GM08714 (cell line): ENCODE data around the gene TUBGCP3.
"Not testable (repeated sequence)": the region's sequence is repeated elsewhere in the genome, so short reads cannot be mapped to it uniquely, and the experiment has no call there.

Source experiments
- H3K4me3 ChIP-seq: fragments of 200-500 bp; sonication (Bioruptor generic); 2 replicates; pipeline ENCODE4 v1.5.1; 2014; ENCODE audit warnings: mild to moderate bottlenecking, low read length, inconsistent platforms
- ZNF274 ChIP-seq: IDR thresholded peaks from 2 replicates; pipeline ENCODE4 v1.6.1; 2012; ENCODE audit warnings: mild to moderate bottlenecking, low read depth, low read length

TUBGCP3 gene

GRCh38 chr13:112510002-112510780, 77.8 kb downstream of the TUBGCP3 start:
- TF ChIP-seq ZNF274 = no peak
- H3K4me3 ChIP-seq = no peak overlapping the region

GRCh38 chr13:112509190-112509589, 78.8 kb downstream of the TUBGCP3 start:
- no peak overlapping the region for H3K4me3 ChIP-seq
- TF ChIP-seq ZNF274 = no peak

- TF ChIP-seq ZNF274 = no peak
- H3K4me3 ChIP-seq = no peak overlapping the region
Measured at GRCh38 chr13:112506046-112506445, 81.9 kb downstream of the TUBGCP3 start.

DNA sequence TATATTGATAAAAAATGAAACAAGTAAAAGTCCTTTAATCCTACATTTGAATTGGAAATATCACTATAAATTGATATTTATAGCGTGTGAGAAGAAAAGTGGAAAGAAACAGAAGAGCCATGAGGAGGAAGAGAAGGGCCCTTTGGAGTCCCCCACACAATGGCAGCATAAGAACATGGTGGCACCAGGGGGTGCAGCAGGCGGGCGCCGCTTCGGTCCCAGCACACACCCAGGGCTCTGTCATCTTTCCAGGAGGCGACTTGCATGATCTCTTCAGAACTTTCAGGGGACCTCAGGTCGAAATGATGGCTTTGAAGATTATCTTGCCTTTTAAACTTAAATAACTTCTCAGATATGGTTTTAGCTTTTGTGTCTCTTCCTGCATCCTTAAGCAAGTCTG, 91.8 kb downstream of the TUBGCP3 start:
- TF ChIP-seq ZNF274 = no peak
- H3K4me3 ChIP-seq = no peak overlapping the region

GRCh38 chr13:112495465-112495864, 92.5 kb downstream of the TUBGCP3 start:
- no peak for TF ChIP-seq ZNF274
- H3K4me3 ChIP-seq = no peak overlapping the region

DNA sequence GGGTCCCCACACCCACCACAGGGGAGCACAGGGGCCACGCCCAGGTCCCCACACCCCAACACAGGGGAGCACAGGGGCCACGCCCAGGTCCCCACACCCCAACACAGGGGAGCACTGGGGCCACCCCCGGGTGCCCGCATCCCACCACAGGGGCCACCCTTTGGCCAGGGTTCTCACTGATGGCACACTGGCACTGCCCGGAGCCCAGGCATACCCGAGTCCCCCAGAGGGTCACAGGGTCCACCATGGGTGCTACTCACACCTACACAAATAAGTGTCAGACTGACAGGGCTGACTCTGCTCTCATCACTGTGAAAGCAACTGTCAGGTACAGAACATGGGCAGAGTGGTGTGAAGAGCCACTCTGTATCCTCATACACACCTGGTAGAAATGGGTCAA, 98.8 kb downstream of the TUBGCP3 start:
- no peak for TF ChIP-seq ZNF274
- no peak overlapping the region for H3K4me3 ChIP-seq

GRCh38 chr13:112488343-112489050, 99.5 kb downstream of the TUBGCP3 start:
- H3K4me3 ChIP-seq = not testable (repeated sequence)

GRCh38 chr13:112487127-112487517, 100.8 kb downstream of the TUBGCP3 start:
- no peak for TF ChIP-seq ZNF274
- H3K4me3 ChIP-seq = no peak overlapping the region

GRCh38 chr13:112486386-112487126, 101.4 kb downstream of the TUBGCP3 start:
- no peak for TF ChIP-seq ZNF274
- no peak overlapping the region for H3K4me3 ChIP-seq

- H3K4me3 ChIP-seq = not testable (repeated sequence)
Measured at GRCh38 chr13:112485814-112486213, 102.1 kb downstream of the TUBGCP3 start.

- TF ChIP-seq ZNF274 = no peak
- H3K4me3 ChIP-seq = no peak overlapping the region
Measured at GRCh38 chr13:112483299-112483698, 104.7 kb downstream of the TUBGCP3 start.

- TF ChIP-seq ZNF274 = no peak
- H3K4me3 ChIP-seq = no peak overlapping the region
Measured at GRCh38 chr13:112481458-112481857, 106.5 kb downstream of the TUBGCP3 start.

- H3K4me3 ChIP-seq = no peak overlapping the region
- TF ChIP-seq ZNF274 = no peak
Measured at GRCh38 chr13:112479389-112479788, 108.6 kb downstream of the TUBGCP3 start.

DNA sequence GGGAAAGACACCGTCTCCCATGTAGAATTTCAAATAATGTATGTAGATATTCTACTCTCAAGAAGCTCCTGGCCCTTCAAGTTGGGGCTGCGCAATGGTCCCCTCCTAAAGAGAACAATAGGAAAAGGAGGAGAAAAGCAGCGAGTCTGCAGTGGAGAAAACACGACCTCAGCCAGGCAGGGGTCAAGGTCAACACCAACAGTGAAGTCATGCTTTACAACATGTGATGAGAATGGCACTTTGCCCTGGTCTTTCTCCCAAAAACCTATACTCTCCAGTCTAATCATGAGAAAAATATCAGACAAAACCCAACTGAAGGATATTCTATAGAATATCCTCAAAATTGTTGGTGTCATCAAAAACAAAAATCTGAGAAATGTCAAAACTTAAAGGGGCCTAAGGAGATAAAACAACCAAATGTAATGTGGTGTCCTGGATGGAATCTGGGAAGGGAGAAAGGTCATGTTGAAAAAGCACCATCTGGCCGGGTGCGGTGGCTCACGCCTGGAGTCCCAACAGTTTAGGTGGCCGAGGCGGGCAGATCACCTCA, 110.8 kb downstream of the TUBGCP3 start:
- TF ChIP-seq ZNF274 = no peak

GRCh38 chr13:112475889-112476288, 112.1 kb downstream of the TUBGCP3 start:
- TF ChIP-seq ZNF274 = no peak
- no peak overlapping the region for H3K4me3 ChIP-seq

More for the DNA sequence above, 110.8 kb downstream of the TUBGCP3 start:
- H3K4me3 ChIP-seq = no peak overlapping the region
